ENCODE data around the gene TTLL1.
"Not testable (repeated sequence)": the region's sequence is repeated elsewhere in the genome, so short reads cannot be mapped to it uniquely, and the experiment has no call there.

The TTLL1 gene

GRCh38 chr22:43009444-43009843 lies 79.7 kb downstream of the TTLL1 start:
- DNase-seq: no peak

GRCh38 chr22:43008921-43009320 lies 80.3 kb downstream of the TTLL1 start:
- DNase-seq: no peak

- DNase-seq: no peak
These were observed 80.7 kb downstream of the TTLL1 start for GRCh38 chr22:43008509-43008908.

- DNase-seq: no peak
These were observed 81.6 kb downstream of the TTLL1 start for GRCh38 chr22:43007519-43008102.

GRCh38 chr22:43006753-43007152 lies 82.4 kb downstream of the TTLL1 start:
- DNase-seq: no peak

- DNase-seq: no peak
These were observed 83.1 kb downstream of the TTLL1 start for GRCh38 chr22:43006016-43006505.

- DNase-seq: no peak
These were observed 84.1 kb downstream of the TTLL1 start for GRCh38 chr22:43005106-43005505.

GRCh38 chr22:43004362-43005035 lies 84.7 kb downstream of the TTLL1 start:
- no peak for DNase-seq

GRCh38 chr22:43002202-43002586 lies 87.0 kb downstream of the TTLL1 start:
- no peak for DNase-seq

- no peak for DNase-seq
These were observed 87.7 kb downstream of the TTLL1 start for GRCh38 chr22:43001271-43002201.

- DNase-seq: no peak
These were observed 88.6 kb downstream of the TTLL1 start for GRCh38 chr22:43000441-43001175.

GRCh38 chr22:42997582-42998090 lies 91.6 kb downstream of the TTLL1 start:
- no peak for DNase-seq

GRCh38 chr22:42996646-42997365 lies 92.4 kb downstream of the TTLL1 start:
- no peak for DNase-seq

GRCh38 chr22:42995654-42996053 lies 93.5 kb downstream of the TTLL1 start:
- DNase-seq: not testable (repeated sequence)

- no peak for DNase-seq
These were observed 94.2 kb downstream of the TTLL1 start for GRCh38 chr22:42994917-42995562.

GRCh38 chr22:42994276-42994916 lies 94.8 kb downstream of the TTLL1 start:
- DNase-seq: no peak

- no peak for DNase-seq
These were observed 95.4 kb downstream of the TTLL1 start for GRCh38 chr22:42993651-42994275.

GRCh38 chr22:42992886-42993479 lies 96.2 kb downstream of the TTLL1 start:
- DNase-seq: no peak

GRCh38 chr22:42992092-42992491 lies 97.1 kb downstream of the TTLL1 start:
- DNase-seq: no peak

Data from activated CD4-positive, CD25-positive, alpha-beta regulatory T cell (primary cell).